GM18861 (cell line): Measurements from ENCODE around the gene GJD3.
"Not testable (repeated sequence)": the region's sequence is repeated elsewhere in the genome, so short reads cannot be mapped to it uniquely, and the experiment has no call there.

ENCODE experiments used
- ATAC-seq: cut with Tn5 transposase; IDR thresholded peaks from one replicate; pipeline ENCODE4 v1.9.1; 2021; ENCODE audit not compliant: unreplicated experiment

The GJD3 gene, protein sequence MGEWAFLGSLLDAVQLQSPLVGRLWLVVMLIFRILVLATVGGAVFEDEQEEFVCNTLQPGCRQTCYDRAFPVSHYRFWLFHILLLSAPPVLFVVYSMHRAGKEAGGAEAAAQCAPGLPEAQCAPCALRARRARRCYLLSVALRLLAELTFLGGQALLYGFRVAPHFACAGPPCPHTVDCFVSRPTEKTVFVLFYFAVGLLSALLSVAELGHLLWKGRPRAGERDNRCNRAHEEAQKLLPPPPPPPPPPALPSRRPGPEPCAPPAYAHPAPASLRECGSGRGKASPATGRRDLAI

DNA sequence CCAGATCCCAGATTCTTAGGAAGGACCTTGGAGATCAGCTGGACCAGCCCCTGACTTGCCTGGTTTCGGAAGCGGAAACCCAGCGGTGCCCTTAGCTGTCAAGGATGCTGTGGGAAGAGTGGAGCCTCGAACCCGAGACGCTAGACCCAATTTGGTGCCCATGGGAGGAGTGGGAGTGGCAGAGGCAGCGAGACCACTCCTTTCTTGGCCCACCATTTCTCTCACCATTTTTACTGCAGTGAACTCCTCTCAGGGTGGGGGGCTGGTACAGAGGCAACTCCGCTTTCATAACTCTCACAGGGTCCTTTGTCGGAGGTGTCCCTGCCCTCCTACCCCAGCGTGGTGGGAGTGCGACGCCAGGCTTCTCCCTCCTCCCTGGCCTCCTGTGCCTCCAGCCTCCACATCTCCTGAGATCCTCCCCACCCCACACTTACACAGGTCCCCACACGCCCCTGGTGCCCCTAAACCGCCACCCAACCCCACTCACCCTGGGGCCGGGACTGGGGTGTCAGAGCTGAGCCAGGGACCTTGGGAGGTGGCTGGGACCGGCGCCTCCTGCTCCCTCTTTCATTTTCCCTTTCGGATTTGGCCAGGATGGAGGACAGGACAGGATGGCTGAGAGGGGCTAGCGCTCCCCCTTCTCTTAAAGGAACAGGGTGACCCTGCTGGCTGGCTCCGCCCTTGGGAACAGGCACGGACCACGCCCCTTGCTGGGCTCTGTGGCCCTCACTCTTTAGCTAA, at the start of gene GJD3:
GJD3 (minus strand) TSS at position 617 of the 741 bp plus-strand sequence. CDS start 922 bp downstream, outside the sequence.
- no peak for ATAC-seq

DNA sequence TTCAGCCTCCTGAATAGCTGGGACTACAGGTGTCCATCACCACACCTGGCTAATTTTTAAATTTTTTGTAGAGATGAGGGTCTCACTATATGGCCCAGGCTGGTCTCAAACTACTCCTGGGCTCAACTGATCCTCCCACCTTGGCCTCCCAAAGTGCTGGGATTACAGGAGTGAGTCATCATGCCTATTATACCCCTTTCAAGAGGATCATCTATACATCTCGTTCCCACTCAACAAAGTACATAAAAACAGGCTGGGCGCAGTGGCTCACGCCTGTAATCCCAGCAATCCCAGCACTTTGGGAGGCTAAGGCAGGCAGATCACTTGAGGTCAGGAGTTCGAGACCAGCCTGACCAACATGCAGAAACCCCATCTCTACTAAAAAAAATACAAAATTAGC, 49.8 kb upstream of the GJD3 start:
- ATAC-seq = not testable (repeated sequence)

DNA sequence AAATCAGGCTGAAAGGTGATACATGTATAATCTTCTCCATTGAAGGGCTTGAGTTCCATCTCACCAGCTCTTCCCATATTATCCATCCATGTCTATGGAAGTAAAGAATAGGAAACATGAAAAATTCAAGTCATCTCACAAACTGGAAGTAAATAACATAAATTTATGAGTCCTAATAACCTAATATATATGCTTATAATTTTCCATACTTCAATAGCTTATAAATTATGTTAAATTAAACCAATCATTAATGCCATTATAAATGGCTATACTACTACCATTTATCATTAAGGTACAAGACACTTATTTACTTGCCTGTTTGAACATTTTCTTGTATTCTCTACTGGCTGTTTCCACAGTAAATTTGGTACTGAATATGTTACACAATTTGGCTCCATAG, 48.3 kb upstream of the GJD3 start:
- no peak for ATAC-seq

DNA sequence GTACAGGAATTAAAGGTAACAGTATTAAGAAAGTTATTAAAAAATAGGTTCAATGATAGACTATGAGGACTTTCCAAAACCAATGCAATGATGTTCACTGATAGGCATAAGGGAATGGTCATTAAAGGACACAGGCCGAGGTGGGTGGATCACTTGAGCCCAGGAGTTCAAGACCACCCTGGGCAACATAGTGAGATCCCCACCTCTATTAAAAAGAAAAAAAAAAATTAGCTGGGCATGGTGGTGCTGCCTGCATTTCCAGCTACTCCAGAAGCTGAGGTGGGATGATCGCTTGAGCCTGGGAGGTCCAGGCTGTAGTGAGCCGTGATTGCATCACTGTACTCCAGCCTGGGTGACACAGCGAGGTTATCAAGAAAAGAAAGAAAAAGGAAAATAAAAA, 47.3 kb upstream of the GJD3 start:
- ATAC-seq = no peak

DNA sequence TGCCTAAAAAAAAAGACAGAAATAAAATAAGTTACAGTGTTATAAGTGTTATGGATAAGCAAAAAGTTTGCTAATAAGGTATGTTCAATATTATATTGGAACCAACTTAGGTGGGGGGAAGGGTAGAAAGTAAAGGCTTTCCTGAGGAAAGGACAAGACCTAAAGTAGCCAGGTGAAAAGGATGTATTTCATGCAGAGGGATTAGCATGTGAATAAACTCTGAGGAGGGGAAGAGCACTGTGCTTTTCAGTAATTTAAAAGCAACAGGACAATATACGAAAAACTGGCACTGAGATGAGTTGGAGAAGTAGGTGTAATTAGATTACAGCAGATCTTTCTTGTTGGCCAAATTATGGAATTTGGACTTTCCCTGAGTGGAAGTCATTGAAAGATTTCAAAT, 45.5 kb upstream of the GJD3 start:
- ATAC-seq = no peak

DNA sequence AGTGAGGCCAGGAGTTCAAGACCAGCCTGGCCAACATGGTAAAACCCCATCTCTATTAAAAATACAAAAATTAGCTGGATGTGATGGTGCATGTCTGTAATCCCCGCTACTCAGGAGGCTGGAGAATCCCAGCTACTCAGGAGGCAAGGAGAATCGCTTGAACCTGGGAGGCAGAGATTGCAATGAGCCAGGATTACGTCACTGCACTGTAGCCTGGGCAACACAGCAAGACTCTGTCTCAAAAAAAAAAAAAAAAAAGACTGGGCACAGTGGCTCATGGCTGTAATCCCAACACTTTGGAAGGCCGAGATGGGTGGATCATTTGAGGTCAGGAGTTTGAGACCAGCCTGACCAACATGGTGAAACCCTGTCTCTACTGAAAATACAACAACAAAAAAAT, 45.0 kb upstream of the GJD3 start:
- ATAC-seq = not testable (repeated sequence)

DNA sequence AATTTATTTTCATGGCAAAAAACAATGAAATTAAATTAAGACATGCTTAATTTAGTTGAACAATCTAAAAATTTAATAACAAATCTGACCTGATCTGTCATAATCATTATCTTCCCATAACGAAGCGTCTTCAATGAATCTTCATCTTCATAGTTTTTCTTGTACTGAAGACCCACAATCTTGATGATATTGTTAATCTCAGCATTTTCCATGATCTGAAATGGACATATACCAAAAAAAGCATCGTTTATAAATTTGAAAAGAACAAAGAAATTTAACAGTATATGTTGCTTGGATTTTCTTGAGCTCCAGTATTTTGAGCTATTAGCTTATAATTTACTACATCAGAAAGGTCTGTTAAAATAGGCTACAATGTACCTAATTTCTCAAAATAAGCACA, 42.9 kb upstream of the GJD3 start:
- ATAC-seq = no peak

DNA sequence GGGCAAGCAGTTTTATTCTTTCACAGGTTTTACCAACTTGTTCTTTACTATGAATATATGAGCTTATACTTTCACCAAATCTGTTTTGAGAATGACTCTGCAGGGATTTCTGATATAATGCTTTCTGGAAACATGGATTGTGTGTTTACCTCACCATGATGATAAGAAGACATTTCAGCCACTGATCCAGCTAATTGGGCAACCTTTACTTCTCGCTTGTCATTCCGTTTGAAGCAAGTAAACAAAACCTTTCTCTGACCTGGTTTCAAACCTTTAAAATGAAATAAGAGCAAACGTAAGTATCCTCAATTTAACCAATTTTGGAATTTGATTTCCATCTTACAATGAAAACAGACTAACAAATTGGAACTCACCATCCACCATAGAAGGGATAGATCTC, 39.5 kb upstream of the GJD3 start:
- ATAC-seq = no peak

DNA sequence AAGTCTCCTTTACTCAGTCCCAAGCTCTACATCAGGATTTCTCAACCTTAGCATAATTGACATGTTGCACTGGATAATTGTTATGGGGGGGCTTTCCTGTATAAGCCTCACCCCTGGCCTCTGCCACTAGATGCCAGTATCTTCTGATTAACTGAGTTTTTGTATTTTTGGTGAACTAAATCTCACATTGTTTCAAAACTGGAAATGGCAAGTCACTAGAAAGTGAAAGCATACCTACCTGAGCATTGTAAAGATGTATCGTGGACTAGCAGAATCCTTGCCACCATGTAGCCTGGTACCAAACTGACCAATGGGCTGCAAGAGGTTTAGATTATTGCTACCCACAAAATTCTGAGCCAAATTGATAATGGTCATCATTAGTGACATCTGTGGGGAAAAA, 38.1 kb upstream of the GJD3 start:
- no peak for ATAC-seq

DNA sequence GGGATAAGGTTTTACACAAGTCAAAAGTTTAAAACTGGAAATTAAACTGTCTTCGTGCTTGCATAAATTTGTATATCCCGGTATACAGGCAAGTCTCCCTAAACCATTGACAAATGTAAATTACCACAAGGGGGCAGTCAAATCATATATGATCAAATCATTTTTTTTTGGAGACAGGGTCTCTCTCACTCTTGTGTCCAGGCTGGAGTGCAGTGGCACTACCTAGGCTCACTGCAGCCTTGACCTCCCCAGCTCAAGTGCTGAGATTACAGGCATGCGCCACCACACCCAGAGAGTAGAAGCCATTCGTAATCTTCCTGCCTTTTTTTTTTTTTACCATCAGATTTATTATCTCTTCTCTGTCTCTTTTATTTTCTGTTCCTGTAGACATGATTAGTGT, 34.6 kb upstream of the GJD3 start:
- no peak for ATAC-seq

DNA sequence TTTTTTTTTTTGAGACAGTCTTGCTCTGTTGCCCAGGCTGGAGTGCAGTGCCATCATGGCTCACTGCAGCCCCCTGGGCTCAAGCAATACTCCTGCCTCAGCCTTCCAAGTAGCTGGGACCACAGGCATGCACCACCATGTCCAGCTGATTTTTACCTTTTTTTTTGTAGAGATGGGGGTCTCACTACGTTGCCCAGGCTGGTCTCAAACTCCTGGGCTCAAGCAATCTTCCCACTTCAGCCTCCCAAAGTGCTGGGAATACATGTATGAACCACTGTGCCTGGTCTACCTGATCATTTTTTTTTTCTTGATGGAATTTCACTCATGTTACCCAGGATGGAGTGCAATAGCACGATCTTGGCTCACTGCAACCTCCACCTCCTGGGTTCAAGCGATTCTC, 22.0 kb upstream of the GJD3 start:
- not testable (repeated sequence) for ATAC-seq

DNA sequence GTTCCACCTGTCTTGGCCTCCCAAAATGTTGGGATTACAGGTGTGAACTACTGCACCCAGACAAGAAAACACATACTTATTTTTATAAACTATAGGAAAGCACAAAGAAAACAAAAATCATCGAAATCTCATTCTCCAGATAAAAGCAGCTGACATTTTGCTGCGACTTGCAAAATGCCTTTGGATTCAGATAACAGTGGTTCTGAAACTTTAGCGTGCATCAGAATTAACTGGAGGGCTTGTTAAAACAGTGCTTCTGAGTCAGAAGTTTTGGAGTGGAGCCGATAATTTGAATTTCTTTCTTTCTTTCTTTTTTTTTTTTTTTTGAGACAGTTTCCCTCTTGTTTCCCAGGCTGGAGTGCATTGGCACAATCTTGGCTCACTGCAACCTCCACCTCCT, 17.7 kb upstream of the GJD3 start:
- ATAC-seq = no peak

DNA sequence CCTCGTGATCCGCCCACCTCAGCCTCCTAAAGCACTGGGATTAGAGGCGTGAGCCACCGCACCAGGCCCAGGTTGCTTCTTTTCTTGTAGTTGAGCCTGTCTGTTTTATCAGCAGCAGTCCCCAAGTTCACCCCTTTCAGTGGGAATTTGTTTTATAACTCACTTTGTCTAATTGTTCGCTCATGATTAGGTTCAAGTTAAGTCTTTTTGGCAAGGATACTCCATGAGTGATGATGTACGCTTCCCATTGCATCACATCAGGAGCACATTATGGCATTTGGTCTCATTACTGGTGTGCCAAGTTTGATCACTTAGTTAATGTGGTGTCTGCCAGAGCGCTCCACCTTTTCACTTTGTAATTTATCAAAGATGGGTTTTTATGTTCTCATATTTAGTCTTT, 14.4 kb upstream of the GJD3 start:
- ATAC-seq = no peak

DNA sequence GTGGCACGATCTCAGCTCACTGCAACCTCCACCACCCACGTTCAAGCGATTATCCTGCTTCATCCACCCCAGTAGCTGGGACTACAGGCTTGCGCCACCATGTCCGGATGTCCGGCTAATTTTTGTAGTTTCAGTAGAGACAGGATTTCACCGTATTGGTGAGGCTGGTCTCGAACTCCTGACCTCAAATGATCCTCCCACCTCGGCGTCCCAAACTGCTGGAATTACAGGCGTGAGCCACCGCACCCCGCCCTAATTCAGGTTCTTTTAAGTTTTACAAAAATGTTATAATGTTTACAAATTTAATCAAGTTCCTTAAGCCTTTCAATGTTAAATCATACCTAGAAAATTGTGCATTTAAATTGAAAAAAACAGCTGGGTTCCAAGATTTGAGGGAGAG, 13.3 kb upstream of the GJD3 start:
- no peak for ATAC-seq

DNA sequence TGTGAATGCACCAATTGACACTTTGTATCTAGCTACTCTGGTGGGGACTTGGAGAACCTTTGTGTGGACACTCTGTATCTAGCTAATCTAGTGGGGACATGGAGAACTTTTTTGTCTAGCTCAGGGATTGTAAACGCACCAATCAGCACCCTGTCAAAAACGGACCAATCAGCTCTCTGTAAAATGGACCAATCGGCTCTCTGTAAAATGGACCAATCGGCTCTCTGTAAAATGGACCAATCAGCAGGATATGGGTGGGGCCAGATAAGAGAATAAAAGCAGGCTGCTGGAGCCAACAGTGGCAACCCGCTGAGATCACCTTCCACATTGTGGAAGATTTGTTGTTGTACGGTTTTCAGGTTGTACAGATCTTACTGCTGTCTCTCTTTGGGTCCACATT, 12.0 kb upstream of the GJD3 start:
- ATAC-seq = not testable (repeated sequence)

DNA sequence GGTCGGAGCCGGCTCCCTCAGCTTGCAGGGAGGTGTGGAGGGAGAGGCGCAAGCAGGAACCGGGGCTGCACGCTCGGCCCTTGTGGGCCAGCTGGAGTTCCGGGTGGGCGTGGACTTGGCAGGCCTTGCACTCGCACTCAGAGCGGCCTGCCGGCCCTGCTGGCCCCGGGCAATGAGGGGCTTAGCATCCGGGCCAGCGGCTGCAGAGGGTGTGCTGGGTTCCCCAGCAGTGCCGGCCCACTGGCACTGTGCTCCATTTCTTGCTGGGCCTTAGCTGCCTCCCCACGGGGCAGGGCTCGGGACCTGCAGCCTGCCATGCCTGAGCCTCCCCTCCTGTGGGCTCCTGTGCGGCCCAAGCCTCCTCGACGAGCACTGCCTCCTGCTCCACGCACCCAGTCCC, 11.2 kb upstream of the GJD3 start:
- not testable (repeated sequence) for ATAC-seq

DNA sequence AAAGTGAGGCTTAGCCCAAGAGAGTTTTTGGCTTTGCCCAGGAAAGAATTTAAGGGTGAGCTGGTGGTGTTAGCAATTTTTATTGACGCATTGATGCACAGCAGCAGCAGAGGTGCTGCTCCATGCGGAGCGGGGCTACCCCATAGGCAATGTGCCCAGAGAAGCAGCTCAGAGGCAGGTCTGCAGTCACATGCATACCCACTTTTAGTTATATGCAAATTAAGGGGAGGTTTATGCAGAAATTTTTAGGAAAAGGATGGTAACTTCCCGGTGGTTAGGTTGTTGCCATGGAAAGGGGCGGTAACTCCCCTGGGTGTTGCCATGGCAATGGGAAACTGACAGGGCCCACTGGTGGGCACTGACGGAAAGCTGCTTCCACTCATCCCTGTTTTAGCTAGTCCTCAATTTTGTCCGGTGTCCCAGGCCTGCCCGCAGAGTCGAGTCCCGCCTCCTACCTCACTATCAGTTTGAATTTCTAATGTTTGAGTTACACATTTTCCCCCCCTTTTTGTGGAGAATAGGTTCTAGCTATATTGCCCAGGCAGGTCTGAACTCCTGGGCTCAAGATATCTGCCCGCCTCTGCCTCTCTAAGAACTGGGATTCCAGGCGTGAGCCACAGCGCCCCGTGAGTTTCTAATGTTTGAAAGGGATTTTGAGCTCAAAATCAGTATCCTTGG, 10.4 kb upstream of the GJD3 start:
- ATAC-seq = no peak

DNA sequence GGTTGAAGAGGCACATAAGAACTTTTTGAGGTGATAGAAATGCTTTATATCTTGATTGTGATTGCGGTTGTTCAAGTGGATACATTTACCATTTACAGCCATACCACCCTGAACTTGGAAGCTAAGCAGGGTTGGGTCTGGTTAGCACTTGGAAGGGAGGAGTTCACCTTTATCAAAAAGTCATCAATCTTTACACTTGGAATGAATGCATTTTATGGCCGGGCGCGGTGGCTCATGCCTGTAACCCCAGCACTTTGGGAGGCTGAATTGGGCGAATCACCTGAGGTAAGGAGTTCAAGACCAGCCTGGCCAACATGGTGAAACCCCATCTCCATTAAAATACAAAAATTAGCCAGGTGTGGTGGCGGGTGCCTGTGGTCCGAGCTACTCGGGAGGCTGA, 9.5 kb upstream of the GJD3 start:
- no peak for ATAC-seq

DNA sequence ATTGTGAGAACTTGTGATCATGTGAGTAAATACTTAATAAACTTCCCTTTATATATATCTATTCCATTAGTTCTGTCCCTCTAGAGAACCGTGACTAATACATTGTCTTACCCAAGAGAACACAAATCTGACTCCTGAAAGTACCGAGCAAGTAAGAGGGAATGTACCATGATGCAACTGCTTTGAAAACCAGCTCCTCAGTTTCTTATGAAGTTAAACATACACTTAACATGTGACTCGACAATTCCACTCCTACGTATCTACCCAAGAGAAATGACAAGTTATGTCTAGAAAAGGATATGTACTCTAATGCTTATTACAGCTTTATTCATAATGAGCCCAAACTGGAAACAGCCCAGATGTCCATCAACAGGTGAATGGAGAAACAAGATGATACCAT, 8.8 kb upstream of the GJD3 start:
- ATAC-seq = no peak

DNA sequence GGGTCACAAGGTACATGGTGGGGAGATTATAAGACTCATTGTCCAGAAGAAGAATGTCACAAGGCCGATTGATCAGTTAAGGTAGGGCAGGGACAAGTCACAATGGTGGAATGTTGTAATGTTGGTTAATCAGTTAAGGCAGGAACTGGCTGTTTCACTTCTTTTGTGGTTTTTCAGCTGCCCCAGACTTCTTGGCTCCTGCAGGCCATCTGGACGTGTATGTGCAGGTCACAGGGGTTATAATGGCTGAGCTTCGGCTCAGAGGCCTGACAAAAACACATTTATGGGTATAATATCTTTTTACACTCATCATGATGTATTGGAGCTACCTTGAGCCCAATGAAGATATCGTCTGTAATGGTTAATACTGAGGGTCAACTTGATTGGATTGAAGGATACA, 8.1 kb upstream of the GJD3 start:
- ATAC-seq = not testable (repeated sequence)

DNA sequence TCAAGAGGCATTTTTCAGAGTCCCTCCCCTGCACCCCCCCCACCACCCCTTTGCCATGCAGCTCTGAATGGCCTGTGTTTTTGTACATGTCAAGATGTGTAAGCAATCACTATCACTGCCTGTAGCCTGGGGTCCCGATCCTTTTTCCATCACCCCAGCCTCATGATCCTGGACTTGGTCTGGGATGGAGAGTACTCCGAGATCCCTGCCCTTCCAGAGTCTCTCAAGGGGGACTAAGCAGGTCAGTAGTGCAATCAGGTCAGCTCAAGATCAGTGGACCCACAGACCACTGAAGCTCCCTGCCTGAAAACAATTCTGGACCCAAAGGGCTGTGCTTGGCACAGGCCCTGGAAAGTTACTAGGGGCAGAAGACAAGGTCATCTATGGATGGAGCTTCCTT, 7.5 kb upstream of the GJD3 start:
- ATAC-seq = no peak

DNA sequence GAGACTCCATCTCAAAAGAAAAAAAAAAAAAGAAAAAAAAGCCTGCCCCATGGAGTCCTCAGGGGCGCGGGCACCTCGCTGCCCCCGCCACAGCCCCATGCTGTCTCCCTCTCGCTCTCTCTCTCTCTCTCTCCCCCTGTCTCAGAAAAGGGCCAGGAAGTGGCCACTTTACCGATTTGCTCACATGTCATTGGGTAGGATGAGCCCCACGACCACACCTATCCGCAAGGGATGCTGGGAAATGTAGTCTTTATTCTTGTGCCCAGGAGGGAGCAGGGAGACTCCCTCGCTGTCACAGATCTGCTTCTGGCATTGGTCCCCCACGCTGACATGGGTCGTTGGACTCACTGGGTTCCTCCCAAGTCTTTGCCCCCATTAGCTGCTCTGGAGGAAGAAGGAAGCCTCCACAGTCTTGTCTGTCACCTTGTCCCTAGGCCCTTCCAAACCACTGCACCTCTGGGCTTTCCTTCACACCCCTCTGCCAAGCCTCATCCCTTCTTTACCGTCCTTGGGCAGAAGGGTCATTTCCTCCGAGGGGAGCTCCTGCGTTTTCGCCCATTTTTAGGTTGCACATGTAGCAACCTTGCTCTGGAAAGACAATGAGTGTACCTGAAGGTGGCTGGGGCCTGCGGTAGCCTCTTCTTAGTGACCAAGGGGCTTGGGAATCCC, 6.9 kb upstream of the GJD3 start:
- ATAC-seq = no peak
